ENCODE results near the gene RIPOR3.
"Not testable (repeated sequence)": the region's sequence is repeated elsewhere in the genome, so short reads cannot be mapped to it uniquely, and the experiment has no call there.

The RIPOR3 gene

GRCh38 chr20:50611128-50611810, 80.1 kb downstream of the RIPOR3 start:
- in situ Hi-C loops (cut with HindIII; ENCODE audit: low sequenced_read_pairs) = no loop called here

DNA sequence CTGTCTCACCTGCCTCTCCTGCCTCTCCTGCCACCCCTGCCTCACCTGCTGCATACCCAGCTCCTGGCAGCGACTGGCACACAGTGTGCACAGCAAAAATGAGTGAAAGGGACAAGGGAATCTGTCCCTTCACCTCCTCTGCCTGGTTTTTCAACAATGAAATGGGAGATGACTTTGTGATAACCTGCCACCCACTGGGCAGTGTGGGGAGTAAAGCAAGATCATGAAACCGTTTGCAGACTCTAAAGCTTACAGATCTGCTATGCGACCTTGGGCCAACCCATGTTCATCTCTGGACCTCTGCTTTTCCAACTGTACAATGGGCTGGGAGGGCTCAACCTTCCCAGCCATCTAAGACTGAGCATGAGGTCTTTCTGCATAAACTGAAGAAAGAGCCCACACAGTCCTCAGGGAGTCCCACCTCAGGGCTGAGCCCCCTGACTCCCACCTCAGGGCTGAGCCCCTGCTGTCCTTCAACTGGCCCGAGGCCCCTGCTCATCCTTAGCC, 81.1 kb downstream of the RIPOR3 start:
- in situ Hi-C loops (cut with HindIII; ENCODE audit: low sequenced_read_pairs) = no loop called here

DNA sequence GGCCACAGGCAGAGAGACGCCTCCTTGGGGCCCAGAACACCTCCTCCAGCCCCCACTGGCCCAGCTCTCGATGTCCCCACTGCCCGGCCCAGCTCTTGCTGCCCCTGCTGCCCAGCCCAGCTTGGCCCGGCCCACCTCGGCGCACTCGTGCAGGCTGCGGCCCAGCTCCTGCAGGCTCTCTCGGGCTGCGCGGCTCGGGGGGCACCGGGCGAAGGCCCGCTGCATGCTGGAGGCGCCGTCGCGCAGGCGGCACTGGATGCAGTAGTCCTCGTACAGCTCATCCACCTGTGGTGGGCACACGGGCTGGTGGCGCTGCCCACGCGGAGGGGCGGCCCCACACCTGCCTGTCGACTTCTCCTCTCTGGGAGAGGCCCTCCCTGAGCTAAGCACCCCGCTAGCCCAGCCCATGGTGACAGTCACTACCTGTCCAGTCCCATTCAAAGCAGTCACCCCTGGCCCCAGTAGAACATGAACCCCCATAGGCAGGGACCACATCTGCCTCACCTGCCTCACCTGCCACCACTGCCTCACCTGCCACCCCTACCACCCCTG, 81.8 kb downstream of the RIPOR3 start:
- in situ Hi-C loops (cut with HindIII; ENCODE audit: low sequenced_read_pairs) = no loop called here

DNA sequence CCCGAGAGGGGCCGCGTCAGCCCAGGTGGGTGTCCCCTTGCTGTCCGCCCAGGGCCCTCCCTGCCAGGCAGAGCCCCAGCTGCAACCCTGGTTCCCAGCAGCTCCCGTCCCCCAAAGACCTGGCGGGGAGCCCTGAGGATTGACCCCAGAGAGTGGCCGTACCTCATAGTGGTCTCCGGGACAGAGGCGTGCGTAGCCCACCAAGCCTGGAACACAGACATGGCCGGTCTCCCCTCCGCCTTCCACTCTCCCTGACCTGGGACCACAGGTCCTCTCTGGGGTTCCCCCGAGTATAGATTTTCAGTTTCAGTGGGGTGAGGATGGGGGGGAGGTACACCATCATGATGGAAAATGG, 82.6 kb downstream of the RIPOR3 start:
- in situ Hi-C loops (cut with HindIII; ENCODE audit: low sequenced_read_pairs) = no loop called here

DNA sequence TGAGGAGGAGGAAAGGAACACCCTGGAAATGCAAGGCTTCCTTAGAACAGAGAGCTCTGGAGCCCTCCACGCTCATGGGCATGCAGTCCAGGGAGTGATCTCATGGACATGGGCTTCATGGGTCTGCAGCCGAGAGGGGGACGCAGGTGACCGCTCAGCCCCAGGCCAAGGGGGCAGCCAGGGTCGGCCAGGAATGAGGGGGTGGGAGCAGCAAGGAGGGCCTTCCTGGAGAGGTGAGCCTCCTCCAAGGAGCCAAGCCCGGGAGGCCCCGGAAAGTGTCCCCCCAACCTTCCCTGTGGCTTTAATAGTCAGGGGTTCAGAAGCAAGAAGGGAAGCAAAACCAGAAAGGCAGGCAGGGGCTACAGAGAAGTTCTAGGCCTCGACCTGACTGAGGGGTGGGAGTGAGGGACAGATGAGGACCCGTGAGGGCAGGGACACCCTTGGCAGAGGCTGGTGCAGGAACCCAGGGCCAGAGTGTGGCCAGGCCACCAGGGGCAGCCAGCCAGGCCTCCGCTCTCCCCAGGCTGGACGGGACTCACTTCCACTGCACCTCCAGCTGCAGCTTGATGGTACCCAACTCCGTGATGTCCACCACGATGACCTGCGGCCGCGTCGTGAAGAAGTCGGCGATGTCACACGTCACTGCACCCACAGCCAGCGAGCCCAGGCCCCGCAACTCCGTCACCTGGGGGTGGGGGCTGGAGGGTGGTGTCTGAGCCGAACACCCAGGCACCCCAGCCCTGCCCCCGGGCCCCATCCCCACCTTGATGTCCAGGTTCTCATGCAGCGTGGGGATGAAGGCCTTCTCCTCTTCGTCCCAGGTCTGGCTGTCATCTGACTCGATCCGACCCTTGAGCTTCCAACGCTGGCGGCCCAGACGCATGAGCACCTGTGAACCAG, 83.2 kb downstream of the RIPOR3 start:
- in situ Hi-C loops (cut with HindIII; ENCODE audit: low sequenced_read_pairs) = no loop called here

DNA sequence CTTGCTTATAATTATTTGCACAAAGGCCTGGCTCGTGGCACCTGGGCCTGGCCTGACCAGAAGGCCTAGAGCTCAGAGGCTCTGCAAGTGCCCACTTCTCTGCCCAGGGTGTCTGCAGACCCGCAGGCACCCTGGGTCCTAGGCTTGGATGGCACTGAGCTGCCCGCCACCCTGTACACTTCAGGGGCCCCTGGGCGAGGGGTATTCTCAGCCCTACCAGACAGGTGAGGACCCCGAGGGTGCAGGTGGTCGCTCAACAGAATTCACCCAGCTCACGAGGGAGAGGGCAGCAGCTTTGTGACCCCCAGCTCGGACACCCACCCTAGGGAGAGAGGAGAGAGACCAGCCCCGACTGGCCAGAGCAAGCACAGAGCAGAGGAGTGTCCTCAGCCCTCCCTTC, 83.9 kb downstream of the RIPOR3 start:
- in situ Hi-C loops (cut with HindIII; ENCODE audit: low sequenced_read_pairs) = no loop called here

- in situ Hi-C loops (cut with HindIII; ENCODE audit: low sequenced_read_pairs) = no loop called here
These were observed 86.2 kb downstream of the RIPOR3 start for GRCh38 chr20:50605136-50605535.

DNA sequence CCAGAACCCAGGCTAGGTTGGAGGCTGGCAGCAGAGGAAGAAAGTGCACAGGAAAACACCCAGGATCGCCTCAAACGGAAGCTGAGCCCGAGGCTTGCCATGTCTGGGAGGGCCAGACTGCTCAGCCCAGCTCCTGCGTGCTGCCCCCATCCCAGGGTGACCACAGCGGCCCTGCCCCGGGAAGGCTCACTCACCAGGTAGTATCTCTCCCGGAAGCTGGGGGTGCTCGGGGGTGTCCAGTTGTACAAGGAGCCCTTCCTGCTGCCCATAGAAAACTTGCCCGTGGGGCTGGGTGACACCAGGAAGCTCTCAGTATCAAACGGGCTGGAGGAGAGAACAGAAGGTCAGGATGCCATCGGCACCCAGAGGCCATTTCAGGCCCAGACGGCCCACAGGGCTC, 86.9 kb downstream of the RIPOR3 start:
- in situ Hi-C loops (cut with HindIII; ENCODE audit: low sequenced_read_pairs) = no loop called here

DNA sequence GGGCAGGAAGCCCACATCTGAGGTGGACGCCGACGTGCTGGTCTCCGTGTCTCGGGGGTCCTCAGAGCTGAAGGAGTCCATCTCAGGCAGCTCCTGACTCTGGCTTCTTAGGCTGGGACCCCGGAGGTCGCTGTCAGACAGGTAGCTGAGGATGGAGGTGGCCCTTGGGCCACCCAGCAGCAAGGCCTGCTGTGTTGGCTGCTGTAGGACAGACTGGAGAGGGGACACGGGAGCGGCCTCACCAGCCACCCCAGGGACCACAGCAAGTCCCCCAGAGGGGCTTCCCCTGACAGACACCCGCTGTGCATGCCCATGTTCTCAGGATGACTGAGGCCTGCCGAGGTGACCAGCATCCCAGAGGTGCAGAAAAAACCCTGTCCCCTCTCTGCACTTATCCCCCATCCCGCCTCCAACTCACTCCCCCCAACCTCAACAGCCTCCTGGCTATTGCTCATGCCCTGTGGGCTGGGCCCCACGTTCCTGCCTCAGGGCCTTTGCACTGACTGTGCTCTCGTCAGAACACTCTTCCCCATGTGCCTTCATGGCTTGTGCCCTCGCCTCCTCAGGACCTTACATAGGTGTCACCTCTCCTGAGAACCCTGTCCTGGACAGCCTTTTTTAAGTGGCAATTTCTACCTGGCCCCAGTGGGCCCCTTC, 88.8 kb downstream of the RIPOR3 start:
- in situ Hi-C loops (cut with HindIII; ENCODE audit: low sequenced_read_pairs) = no loop called here

- in situ Hi-C loops (cut with HindIII; ENCODE audit: low sequenced_read_pairs) = no loop called here
These were observed 89.6 kb downstream of the RIPOR3 start for GRCh38 chr20:50601511-50602431.

GRCh38 chr20:50600281-50600895, 91.0 kb downstream of the RIPOR3 start:
- in situ Hi-C loops (cut with HindIII; ENCODE audit: low sequenced_read_pairs) = no loop called here

DNA sequence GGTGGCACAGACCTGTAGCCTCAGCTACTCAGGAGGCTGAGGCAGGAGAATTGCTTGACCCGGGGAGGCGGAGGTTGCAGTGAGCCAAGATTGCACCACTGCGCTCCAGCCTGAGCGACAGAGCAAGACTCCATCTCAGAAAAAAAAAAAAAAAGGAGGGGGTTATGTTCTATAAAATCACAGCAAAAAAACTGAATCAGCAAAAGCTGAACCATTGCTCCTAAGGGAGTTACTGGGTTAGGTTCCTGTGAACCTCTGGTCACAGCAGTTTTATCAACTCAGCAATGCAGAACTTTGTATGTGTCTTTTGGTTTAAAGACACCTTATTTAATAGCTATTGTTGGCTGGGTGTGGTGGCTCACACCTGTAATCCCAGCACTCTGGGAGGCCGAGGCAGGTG, 92.6 kb downstream of the RIPOR3 start:
- in situ Hi-C loops (cut with HindIII; ENCODE audit: low sequenced_read_pairs) = not testable (repeated sequence)

- in situ Hi-C loops (cut with HindIII; ENCODE audit: low sequenced_read_pairs) = no loop called here
These were observed 93.3 kb downstream of the RIPOR3 start for GRCh38 chr20:50598074-50598473.

GRCh38 chr20:50597406-50597969, 93.9 kb downstream of the RIPOR3 start:
- in situ Hi-C loops (cut with HindIII; ENCODE audit: low sequenced_read_pairs) = no loop called here

GRCh38 chr20:50596694-50597021, 94.7 kb downstream of the RIPOR3 start:
- in situ Hi-C loops (cut with HindIII; ENCODE audit: low sequenced_read_pairs) = no loop called here

DNA sequence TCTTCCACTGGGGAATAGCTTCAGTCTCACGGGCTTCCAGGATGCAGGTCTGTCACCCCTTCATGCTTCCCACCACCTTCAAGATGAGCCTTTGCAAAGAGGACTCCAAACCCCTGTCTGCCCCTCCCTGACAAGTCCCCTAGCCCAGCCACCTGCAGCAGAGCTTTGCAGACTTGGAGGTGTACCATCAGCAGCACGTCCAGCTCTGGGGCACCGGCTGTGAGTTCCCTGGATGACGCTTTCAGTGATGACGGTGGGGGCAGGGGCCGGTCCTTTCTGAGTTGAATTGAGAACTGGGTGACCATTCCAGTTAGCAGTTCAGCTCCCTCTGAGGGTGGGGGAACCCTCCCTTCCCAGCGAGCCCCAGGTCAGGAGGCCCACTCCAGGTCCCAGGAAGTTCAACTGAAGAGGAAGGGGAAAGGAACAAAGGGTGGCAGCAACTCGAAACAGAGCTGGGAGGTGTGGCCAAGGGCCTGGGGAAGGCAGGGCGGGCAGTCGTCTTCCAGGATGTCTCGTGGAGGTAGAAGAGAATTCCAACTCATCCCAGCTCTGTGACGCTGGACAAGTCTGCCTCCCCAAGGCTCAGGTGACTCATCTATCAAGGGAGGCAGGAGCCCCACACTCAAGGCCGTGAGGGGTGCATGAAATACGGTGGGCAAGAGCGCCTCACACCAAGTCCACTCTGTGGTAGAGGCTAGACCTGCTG, 95.2 kb downstream of the RIPOR3 start:
- in situ Hi-C loops (cut with HindIII; ENCODE audit: low sequenced_read_pairs) = no loop called here

DNA sequence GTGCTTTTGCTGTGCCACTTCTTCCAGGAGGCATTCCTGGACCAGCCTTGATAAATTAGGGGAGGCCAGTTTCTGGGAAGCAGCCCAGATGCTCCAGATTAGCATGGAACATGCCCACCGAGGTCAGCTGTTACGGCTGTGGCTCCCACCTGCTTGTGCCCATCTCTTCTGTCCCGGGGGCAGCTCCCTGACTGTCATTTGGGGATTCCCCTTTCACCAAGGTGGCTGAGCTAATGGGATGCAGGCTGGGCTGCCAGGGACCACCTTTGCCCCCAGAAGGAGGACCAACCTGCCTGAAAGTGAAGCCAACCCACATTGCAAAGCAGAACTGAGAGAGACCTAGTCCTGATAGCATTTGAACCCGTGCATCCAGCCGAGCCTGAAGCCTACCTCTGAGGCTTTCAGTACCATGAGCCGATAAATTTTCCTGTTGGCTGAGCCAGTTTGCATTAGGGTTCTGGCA, 95.9 kb downstream of the RIPOR3 start:
- in situ Hi-C loops (cut with HindIII; ENCODE audit: low sequenced_read_pairs) = no loop called here

DNA sequence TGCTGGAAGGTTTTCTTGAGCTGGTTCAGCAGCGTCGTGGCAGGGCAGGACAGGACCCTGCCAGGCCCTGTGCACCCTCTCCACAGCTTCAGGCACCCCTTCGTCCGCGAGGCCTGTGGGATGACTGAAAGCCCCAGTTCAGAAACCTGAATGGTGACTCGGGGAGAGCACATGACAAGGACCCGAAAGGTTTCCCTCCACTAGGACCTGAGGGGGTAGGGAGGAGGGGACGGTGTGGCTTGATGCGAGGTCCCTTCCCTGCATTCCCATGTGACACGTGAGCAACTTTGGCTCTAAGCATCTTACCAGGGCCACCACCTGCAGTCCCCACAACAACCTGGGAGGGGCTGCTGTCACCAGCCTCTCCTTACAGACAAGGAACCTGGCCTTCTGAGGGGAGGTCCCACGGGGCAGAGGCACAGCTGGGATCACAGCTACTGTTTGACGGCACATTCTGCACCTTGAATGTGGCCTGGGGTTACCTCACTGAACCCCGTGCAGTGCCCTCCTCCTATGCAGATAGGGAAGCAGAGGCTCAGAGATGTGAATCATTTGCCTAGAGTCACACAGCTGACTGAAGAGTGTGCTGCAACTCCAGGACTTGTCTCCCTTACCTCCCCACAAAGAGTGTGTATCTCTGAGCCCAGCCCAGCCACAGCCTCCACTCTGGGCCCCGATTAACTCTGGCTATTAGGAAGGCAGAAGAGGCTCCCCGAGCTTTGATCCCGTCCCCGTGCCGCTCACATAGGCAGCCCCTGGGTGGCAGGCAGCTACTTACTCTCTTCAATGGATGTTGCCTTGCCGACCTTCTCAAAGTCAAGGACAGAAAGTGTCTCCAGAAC, 96.5 kb downstream of the RIPOR3 start:
- in situ Hi-C loops (cut with HindIII; ENCODE audit: low sequenced_read_pairs) = no loop called here

Data from DLD1 (cell line).